Measurements from ENCODE around the gene FLRT2.

- TF ChIP-seq CTCF (optimal IDR thresholded peaks at IDR 0.05 in 1 of 3, IDR thresholded peaks at IDR 0.05 in 1 of 3, conservative IDR thresholded peaks at IDR 0.05 in 1 of 3; ENCODE audit: extremely low read depth in 1 of 3, insufficient read depth in 2 of 3, low read length in 3 of 3) (no peak), EZH2 (IDR thresholded peaks at IDR 0.05; ENCODE audit: low read length) (no peak)
Observed at GRCh38 chr14:85573406-85573805, 43.5 kb downstream of the FLRT2 start.
